NCI-H82 (cell line): ENCODE data around the gene OPA1.
A peak's percentile ranks its signal among the peaks of the same experiment; 100 is the strongest.

Source experiments
- DNase-seq: peaks from one replicate; lab custom pipeline; 2025; lab: John Stamatoyannopoulos, UW

OPA1 gene

GRCh38 chr3:193648542-193649076, 55.6 kb downstream of the OPA1 start:
- DNase-seq: no peak

DNA sequence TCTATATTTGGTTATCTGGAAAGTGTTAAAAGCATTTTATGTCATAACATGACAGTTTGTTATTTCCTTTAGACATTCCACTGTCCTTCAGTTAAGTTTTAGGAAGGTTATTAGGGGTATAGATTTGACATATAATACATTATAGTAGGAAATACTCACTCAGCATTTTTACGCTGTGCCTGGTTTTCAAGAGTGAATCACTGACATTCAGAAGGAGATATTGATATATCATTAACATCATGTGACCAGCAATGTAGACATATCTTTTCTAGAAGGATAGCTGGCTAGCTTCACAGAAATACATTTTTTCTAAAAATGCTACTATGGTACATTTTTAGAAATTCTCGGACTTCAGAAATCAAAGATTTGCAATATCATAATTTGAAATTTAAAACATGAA, 57.6 kb downstream of the OPA1 start:
- DNase-seq: no peak

DNA sequence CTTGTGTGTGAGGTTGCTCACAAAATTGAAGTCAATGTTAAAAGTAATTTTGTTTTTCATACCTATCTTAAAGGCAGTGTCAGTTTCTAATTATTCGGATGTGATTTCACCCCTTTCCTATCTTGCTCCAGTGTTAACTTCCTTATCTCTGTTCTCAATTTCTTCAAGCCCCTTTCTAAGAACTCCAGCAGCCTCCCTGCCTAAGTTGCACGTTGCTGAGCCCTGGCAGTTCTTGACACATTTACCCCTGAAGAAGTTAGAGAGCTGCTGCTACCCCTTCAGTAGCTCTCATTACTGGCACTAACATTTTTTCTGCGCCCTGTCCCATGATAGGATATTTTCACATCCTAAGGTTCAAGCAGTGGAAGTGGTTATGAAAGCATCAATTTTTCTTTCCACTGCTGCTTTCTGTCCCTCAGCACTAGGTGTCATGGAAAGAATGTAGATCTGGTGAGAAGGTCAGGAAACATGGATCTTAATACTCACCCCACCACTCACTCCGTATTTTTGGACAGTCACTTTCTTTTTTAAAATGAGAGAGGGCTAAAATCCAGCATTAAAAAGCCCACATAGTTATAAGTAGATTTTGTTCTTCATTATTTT, 62.9 kb downstream of the OPA1 start:
- DNase-seq: no peak

DNA sequence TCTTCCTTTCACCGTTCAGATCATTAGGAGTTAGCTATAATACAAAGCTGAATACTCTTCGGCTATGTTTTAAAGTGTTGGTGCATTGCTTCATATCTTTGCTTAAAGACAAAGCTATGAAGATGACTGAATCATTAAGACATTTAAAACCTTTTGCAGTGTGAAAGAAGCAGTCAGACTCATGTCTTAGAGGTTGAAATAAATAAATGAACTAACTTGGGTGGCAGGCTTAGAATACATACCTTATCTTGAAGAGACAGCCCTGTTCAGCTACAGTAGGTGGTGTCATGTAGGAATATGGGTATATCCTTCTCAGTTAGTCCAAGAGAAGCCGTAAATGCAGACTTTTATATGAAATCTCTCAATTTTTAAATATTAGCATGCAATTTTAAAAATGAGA, 63.4 kb downstream of the OPA1 start:
- DNase-seq: no peak

GRCh38 chr3:193656878-193657282, 63.9 kb downstream of the OPA1 start:
- DNase-seq: no peak

GRCh38 chr3:193660171-193660570, 67.2 kb downstream of the OPA1 start:
- no peak for DNase-seq

DNA sequence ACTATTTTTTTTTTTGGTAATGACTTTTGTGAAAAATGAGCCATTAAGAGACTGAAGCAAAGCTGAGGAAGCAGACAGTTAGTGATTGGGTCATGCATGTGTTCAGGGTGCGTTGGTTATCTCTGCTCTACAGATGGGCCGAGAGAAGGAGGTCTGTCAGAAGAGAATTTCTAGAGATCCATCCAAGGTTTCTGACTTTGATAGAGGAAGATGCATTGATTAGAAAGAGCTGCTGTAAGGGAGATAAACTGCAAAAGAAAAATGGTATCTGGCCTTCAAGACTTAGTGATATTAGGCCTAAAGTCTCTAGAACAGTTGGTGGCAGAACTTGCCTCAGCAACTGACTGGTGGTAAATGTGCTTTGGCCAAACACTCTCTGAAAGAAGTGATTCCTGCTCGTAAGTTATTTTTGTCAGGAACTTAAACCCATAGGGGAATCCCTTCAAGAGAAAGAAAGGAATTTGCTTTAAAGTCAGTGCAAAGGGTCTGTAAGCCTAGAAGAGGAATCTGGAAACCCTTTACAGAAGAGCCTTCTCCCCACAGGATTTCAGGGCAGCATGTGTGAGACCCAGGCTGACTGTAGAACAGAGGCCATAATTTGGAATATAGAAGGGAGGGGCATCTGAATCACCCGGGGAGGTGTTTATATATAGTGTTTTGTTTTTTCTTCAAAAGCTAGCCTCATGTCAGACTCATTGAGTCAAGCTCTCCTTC, 67.8 kb downstream of the OPA1 start:
- no peak for DNase-seq

- DNase-seq: no peak
Measured at GRCh38 chr3:193662757-193663322, 69.8 kb downstream of the OPA1 start.

DNA sequence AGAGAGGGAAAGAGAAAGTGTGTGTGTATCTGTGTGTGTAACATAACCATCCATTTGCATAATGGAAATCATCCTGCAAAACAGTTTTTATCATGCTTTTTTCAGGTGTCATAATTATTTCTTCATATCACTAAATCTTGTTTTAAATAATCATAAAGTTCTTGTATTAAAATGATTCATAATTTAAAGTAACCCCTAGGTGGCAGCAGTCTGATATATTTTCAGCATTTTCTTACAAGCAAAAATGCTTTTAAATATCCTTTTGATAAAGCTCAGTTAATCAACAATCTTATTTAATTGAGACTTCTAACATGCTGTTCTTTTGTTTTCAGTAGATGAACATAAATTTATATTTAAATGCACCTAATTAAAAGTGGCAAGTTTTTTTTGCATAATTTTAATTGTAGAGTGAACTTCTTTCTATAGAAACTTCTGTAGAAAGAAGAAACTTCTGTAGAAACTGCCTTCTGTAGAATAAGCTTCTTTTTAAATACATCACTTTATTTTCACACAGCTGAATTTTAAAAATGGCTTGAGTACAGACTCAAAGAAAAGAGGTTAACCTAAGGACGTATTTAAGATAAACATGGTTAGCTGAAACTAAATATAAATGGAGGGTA, 72.5 kb downstream of the OPA1 start:
- peak; percentile 48 for DNase-seq

DNA sequence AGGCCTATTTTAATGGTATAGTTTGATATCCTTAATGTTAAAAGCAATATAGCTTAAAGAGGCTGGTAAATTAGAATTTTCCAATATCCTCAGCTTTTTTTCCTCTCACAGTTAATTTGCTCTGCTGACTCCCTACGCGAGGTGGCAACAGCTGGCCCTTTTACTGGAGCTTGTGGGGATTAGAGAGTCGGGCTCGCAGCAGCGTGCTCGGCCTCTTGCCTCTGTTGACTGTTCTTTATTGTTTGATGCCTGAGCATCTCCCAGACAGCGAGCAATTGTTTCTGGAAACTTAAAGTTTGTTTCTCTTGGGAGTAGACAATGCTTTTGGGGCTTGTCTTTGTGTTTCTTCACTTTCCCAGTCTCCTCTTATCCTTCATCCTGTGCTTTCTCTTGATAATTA, 80.8 kb downstream of the OPA1 start:
- peak; percentile 93 for DNase-seq

DNA sequence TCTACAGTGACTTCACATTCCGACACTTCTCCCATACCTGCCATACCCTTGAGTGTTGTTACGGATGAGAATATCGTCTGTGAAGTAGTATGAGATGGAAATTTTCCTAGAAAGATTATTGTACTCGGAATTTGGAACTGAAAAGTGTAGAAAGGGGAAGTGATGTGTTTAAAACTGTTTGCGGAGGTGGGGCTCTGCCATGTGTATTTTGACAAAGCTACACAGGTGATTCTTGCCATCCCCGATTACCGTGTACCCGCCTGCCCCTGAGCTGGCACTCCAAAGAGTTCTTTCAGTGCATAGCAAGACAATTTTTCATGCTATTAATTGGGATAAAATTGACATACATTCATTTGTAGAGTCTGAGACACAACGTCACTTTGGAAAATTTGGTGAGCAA, 81.7 kb downstream of the OPA1 start:
- no peak for DNase-seq

- DNase-seq: no peak
Measured at GRCh38 chr3:193677734-193678133, 84.7 kb downstream of the OPA1 start.

DNA sequence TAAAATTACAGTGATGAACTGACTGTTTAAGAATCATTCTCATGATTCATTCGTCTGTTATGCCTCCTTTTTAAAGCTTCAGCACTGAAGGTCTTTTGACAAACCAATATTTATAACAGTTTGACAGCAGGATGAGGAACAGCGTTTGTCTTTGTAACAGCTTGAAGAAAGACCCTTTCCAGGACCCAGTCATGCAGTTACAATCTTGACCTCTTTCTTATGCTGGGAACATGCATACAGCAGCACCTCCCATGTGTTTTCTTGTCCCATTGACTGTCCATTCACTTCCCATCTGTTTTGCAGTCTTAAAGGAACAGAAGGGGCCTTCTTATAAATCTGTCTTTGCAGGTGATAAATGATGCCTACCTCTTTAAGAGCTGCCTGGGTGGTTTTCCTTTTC, 87.2 kb downstream of the OPA1 start:
- DNase-seq: peak; percentile 65

DNA sequence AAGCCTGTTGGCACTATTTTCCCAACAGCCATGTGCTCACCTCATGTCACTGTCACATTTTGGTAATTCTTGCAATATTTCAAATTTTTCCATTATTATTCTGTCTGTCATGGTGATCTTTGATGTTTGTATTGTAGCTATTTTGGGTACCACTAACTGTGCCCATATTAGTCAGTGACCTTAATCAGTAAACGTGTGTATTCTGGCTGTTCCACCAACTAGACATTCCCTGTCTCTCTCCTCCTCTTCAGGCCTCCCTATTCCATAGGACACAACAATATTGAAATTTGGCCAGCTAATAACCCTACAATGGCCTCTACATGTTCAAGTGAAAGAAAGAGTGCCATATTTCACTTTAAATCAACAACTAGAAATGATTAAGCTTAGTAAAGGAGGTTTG, 88.6 kb downstream of the OPA1 start:
- no peak for DNase-seq

GRCh38 chr3:193686665-193687483, 93.9 kb downstream of the OPA1 start:
- DNase-seq: no peak

- no peak for DNase-seq
Measured at GRCh38 chr3:193688834-193689714, 96.1 kb downstream of the OPA1 start.

GRCh38 chr3:193693774-193694173, 100.8 kb downstream of the OPA1 start:
- no peak for DNase-seq

DNA sequence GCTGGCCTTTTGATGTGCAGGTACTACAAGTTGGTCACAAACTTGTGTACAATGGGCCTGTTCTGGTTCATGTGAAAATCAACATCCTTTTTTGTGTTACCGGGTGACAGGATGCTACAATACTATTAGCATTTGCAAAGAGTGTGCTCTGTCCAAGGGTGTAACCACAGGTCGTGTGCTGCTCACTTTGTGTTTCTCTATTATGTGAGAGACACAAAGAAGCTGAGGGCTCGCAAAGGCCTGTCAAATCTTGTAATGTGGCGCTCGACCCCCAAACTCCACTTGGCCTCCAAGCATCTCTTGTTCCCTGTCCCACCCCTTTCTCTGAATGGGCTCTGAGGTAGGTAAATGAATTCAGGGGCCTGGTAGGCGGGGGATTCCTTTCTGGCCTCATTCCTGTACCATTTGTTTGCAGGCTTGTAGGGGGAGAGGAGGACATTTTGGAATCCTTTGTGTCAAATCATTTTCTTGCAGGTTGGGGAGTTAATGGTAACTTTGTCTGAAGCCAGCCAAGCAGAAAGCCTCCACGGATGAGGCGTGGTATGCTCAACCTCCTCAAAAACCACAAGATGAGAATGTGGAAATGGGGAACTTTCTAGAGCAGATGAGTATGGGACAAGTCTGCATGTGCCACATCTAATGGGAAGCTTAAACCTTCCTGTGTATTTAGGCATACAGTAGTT, 109.1 kb downstream of the OPA1 start:
- DNase-seq: no peak

GRCh38 chr3:193702967-193703366, 110.0 kb downstream of the OPA1 start:
- DNase-seq: no peak

- DNase-seq: peak; percentile 24
Measured at GRCh38 chr3:193704431-193704830, 111.4 kb downstream of the OPA1 start.
